HTR-8/SVneo (cell line): ENCODE results near the gene AUTS2.

Experiments used
- DNase-seq: peaks from one replicate; pipeline ENCODE4 v3.0.0; 2011; ENCODE audit warnings: low spot score, mixed read lengths; ENCODE audit not compliant: insufficient read length
- FAIRE-seq: peaks from 2 replicates; lab custom pipeline; 2011; peaks lifted over from hg19 to GRCh38; lab: Jason Lieb, UNC

The AUTS2 gene

GRCh38 chr7:70336536-70336935 lies 738.3 kb downstream of the AUTS2 start:
- FAIRE-seq (no peak), DNase-seq (no peak)

- FAIRE-seq: no peak
- no peak for DNase-seq
These were observed 739.7 kb downstream of the AUTS2 start for GRCh38 chr7:70338015-70338414.

- FAIRE-seq: no peak
These were observed 742.0 kb downstream of the AUTS2 start for GRCh38 chr7:70340236-70340635.

GRCh38 chr7:70341446-70341845 lies 743.2 kb downstream of the AUTS2 start:
- FAIRE-seq (no peak), DNase-seq (no peak)

More at GRCh38 chr7:70340236-70340635, 742.0 kb downstream of the AUTS2 start:
- no peak for DNase-seq

GRCh38 chr7:70343519-70343918 lies 745.2 kb downstream of the AUTS2 start:
- FAIRE-seq (no peak), DNase-seq (no peak)

GRCh38 chr7:70344726-70345125 lies 746.5 kb downstream of the AUTS2 start:
- no peak for FAIRE-seq

GRCh38 chr7:70346844-70347462 lies 748.7 kb downstream of the AUTS2 start:
- FAIRE-seq (no peak), DNase-seq (no peak)

More at GRCh38 chr7:70344726-70345125, 746.5 kb downstream of the AUTS2 start:
- DNase-seq: no peak

GRCh38 chr7:70347463-70348254 lies 749.4 kb downstream of the AUTS2 start:
- FAIRE-seq: no peak
- DNase-seq: no peak

GRCh38 chr7:70349031-70349430 lies 750.8 kb downstream of the AUTS2 start:
- no peak for FAIRE-seq
- DNase-seq: no peak

GRCh38 chr7:70349819-70350218 lies 751.5 kb downstream of the AUTS2 start:
- FAIRE-seq (no peak), DNase-seq (no peak)

- DNase-seq (no peak), FAIRE-seq (no peak)
These were observed 753.8 kb downstream of the AUTS2 start for GRCh38 chr7:70352088-70352487.

GRCh38 chr7:70352906-70353305 lies 754.6 kb downstream of the AUTS2 start:
- FAIRE-seq (no peak), DNase-seq (no peak)

GRCh38 chr7:70353330-70353945 lies 755.2 kb downstream of the AUTS2 start:
- DNase-seq (no peak), FAIRE-seq (no peak)

- FAIRE-seq: no peak
These were observed 755.7 kb downstream of the AUTS2 start for GRCh38 chr7:70353946-70354335.

GRCh38 chr7:70354409-70355169 lies 756.3 kb downstream of the AUTS2 start:
- DNase-seq (no peak), FAIRE-seq (no peak)

More at GRCh38 chr7:70353946-70354335, 755.7 kb downstream of the AUTS2 start:
- no peak for DNase-seq

GRCh38 chr7:70355198-70356020 lies 757.1 kb downstream of the AUTS2 start:
- DNase-seq: no peak
- no peak for FAIRE-seq

GRCh38 chr7:70356085-70356786 lies 758.0 kb downstream of the AUTS2 start:
- FAIRE-seq: no peak

GRCh38 chr7:70356787-70357328 lies 758.6 kb downstream of the AUTS2 start:
- DNase-seq (no peak), FAIRE-seq (no peak)

More at GRCh38 chr7:70356085-70356786, 758.0 kb downstream of the AUTS2 start:
- DNase-seq: no peak

GRCh38 chr7:70360557-70360956 lies 762.3 kb downstream of the AUTS2 start:
- DNase-seq: no peak
- no peak for FAIRE-seq
